ENCODE data around the gene EHMT1. TPM values are rescaled to one million over a fixed set of nuclear protein-coding genes. Genes with fewer than 3 reads are reported as not detected.
"Not testable (repeated sequence)": the region's sequence is repeated elsewhere in the genome, so short reads cannot be mapped to it uniquely, and the experiment has no call there.

The EHMT1 gene
- total RNA-seq, 1 donor from 2014 or later: 64.2 TPM

DNA sequence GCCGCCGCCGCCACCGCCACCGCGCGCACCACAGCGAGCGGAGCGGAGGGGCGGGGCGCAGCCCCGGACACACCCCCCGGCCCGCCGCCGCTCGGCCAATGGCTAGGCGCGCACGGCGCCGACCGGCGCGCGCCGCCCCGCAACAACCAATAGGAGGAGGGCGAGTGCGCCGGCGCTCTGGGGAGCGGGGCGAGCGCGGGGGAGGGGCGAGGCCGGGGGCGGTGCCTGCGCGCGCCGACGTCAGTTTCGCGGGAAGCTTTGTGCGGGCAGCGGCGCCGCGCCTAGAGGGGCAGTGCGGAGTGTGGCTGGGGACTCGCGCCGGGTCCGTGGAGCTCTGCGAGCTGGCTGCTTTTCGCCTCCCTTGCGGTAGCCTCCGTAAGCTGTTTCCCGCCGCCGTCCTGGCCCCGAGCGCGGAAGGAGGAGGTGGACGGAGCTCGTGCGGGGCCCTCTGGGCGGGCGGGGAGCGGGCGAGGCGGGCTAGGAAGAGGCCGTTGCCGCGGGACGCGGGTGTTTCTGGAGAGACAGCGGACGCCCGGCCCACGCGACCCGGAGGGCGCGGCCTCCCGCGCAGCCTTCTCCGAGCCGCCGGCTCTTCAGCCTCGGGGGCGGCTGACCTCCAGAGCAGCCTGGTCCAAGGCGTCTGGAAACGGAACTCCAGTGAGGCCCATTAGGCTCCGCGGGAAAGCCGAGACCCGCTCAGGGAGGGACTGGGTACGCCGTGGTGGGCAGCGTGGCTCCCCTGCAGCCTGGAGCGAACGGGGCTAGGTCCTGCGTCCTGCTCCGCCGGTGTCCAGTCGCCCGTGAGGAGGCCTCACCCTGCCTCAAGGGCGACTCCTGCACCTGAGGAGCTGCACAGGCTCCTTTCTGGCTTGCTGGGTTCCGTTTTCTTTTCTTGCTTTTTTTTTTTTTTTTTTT lies 28.1 kb upstream of the EHMT1 start, which contains the start of gene ZMYND19:
TSS of gene ZMYND19 (minus strand) at position 44 of the 915 bp plus-strand sequence. CDS start 249 bp downstream, outside the sequence.
- ATAC-seq (peak; percentile 92), DNase-seq (ENCODE audit: low spot score) (peak; percentile 90)

DNA sequence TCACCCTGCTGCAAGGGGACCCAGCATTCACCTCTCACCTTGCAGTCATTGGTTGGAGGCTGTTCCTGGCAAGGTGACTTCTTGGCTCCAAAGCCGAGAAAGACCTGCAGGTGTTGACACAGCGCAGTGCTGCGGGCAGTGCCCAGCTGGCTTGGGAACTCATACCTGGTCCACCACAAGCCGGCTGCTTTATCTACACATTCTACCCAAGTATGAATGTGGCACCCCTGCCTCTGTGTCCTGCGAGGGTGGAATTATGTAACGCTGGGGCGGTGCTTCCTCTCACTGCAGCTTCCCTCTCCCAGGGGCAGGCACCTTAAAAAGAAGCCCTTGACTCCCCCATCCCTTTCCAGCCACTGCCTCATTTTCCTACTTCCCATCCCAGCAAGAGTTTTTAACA lies 26.0 kb upstream of the EHMT1 start:
- DNase-seq (ENCODE audit: low spot score) (peak; percentile 86), ATAC-seq (peak; percentile 76)

DNA sequence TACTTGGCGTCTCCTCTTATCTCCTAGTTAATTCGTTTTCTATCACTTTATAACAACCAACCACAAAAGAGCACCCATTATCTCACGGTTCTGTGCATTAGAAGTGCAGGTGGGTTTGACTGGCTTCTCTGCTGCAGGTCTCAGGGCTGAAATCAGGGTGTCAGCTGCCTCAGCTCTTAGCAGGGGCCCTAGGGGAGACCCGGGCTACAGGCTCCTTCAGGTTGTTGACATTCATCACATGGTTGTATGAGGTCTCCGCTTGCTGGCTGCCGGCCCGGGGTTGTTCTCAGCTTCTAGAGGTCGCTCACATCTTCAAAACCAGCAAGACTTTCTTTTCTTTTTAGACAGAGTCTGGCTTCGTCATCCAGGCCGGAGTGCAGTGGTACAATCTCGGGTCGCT lies 25.6 kb upstream of the EHMT1 start:
- ATAC-seq (no peak), DNase-seq (ENCODE audit: low spot score) (no peak)

DNA sequence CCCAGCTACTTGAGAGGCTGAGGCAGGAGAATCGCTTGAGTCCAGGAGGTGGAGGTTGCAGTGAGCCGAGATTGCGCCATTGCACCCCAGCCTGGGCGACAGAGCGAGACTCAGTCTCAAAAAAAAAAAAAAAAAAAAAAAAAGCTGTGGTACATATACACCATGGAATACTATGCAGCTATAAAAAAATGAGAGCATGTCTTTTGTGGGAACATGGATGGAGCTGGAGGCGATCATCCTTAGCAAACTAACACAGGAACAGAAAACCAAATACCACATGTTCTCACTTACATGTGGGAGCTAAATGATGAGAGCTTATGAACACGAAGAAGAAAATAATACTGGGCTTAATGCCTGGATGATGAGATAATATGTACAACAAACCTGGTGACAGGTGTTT lies 22.2 kb upstream of the EHMT1 start:
- not testable (repeated sequence) for DNase-seq (ENCODE audit: low spot score); ATAC-seq

DNA sequence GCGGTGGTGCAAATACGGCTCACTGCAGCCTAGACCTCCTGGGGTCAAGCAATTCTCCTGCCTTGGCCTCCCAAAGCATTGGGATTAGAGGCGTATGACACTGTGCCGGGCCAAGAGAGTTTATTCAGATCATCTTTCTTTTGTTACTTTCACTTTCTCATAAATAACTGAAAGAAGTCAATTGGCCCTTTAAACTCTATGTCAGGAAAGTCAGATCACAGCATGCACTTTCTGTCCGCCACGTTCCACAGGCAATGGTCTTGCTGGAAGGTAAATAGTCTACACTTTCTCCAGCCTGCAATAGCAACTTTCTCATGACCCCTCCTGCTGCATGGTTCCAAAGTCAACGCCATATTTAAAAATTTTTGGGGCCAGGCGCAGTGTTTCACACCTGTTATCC lies 19.9 kb upstream of the EHMT1 start:
- no peak for ATAC-seq
- no peak for DNase-seq (ENCODE audit: low spot score)

DNA sequence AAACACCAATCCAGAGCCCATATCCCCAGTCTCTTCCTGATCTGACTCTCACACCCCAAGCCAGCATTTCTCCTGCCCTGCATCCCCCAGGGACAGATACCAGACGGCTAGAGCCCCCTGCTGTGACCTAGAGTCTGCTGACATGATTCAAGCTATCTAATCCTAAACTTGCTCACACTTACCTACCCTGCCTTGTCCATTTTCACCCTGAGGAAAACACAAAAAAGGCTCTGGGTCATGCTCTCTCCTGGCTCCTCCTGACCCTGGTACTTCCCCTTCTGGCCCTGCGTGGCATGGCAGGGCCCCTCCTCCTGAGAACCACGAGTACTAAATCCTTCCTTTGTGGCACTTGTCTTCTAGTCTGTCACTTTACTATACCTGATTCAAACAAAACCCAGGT lies 16.1 kb upstream of the EHMT1 start:
- DNase-seq (ENCODE audit: low spot score) (no peak), ATAC-seq (no peak)

DNA sequence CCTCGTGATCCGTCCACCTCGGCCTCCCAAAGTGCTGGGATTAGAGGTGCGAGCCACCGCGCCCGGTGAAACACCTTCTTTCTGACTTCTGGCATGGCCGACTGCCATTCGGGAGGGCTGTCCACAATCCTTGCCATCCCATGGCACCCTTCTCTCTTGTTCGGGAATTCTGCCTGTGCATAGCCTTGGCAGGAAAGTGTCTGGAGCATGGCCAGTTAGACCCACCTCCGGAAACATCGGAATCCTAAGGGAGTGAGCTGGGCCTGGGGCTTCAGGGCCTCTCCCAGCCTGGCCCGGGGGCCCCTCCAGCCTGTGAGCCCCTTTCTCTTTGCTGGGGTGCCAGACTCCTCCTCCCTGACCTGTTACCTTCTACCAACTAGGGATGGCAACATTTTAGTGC lies 14.9 kb upstream of the EHMT1 start:
- DNase-seq (ENCODE audit: low spot score) (no peak), ATAC-seq (no peak)

- no peak for ATAC-seq
These were observed 14.3 kb upstream of the EHMT1 start for GRCh38 chr9:137604345-137605086.

GRCh38 chr9:137605121-137606004 lies 13.4 kb upstream of the EHMT1 start, which contains the start of gene ARRDC1:
TSS of gene ARRDC1 (plus strand) at chr9:137605686. CDS start at chr9:137605718, 32 bp downstream.
- ATAC-seq (peak; percentile 80), DNase-seq (ENCODE audit: low spot score) (peak; percentile 92)

More at GRCh38 chr9:137604345-137605086, 14.3 kb upstream of the EHMT1 start:
- no peak for DNase-seq (ENCODE audit: low spot score)

DNA sequence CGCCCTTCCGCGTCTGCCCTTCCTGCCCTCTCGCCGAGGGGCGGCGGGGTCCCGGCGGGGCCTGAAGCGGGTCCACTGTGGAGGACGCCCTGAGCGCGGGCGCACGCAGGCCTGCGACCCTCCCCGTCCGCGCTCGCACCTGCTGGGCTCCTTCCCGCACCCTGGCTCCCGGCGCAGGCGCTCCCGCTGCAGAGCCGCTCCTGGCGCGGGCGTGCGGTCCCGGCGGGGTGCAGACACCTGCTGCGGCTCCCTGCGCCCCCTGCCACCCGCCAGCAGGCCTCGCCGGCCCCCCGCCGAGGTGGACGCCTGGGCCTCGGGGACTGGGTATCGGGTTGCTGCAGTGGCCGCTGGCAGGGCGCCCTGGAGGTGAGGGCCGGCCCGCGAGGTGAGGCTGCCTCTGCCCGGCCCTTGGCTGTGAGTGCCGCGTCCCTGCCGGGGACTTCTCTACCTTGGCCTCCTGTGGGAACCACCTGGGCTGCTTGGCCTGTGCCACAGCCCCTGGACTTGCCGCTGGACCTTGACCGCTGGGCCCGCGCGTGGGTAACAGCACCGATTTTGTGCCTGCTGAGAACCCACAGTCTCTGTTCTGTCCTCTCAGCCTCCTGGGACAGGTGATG lies 12.7 kb upstream of the EHMT1 start:
- ATAC-seq (peak; percentile 49), DNase-seq (ENCODE audit: low spot score) (peak; percentile 74)

DNA sequence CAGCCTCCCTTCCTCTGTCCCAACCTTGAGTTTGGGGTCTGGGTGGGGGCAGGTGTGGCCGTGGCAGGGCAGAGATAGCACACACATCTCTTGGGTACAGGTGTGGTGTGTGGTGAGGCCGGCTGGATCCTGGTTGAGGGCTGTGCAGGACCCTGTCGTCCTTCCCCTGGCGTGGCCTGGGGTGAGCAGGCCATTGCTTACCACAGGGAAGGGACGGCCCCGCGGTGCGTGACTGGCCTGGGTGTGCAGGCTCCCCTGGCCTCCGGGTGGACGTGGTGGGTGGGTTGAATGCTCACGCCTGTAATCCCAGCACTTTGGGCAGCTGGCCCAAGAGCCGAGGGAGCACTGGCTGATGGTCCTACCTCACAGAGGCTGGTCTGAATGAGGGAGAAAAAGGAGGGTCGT lies 12.1 kb upstream of the EHMT1 start:
- no peak for DNase-seq (ENCODE audit: low spot score)
- no peak for ATAC-seq

- DNase-seq (ENCODE audit: low spot score): no peak
- no peak for ATAC-seq
These were observed 11.5 kb upstream of the EHMT1 start for GRCh38 chr9:137607141-137607857.

DNA sequence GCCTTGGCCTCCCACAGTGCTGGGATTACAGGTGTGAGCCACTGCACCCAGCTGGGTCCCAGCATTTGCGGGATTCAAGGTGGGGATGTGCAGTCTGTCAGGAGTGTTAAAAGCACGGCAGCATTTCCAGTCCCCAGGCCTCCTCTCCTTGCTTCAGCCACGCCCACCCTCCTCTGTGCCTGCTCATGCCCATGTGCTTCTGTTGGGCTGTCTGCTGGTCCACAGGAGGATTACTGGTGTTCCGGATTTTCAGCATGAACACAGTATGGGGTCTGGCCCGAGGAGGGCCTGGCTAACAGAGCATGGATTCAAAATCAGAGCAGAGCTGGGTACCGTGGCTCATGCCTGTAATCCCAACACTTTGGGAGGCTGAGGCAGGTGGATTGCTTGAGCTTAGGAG lies 7.9 kb upstream of the EHMT1 start:
- DNase-seq (ENCODE audit: low spot score) (no peak), ATAC-seq (no peak)

DNA sequence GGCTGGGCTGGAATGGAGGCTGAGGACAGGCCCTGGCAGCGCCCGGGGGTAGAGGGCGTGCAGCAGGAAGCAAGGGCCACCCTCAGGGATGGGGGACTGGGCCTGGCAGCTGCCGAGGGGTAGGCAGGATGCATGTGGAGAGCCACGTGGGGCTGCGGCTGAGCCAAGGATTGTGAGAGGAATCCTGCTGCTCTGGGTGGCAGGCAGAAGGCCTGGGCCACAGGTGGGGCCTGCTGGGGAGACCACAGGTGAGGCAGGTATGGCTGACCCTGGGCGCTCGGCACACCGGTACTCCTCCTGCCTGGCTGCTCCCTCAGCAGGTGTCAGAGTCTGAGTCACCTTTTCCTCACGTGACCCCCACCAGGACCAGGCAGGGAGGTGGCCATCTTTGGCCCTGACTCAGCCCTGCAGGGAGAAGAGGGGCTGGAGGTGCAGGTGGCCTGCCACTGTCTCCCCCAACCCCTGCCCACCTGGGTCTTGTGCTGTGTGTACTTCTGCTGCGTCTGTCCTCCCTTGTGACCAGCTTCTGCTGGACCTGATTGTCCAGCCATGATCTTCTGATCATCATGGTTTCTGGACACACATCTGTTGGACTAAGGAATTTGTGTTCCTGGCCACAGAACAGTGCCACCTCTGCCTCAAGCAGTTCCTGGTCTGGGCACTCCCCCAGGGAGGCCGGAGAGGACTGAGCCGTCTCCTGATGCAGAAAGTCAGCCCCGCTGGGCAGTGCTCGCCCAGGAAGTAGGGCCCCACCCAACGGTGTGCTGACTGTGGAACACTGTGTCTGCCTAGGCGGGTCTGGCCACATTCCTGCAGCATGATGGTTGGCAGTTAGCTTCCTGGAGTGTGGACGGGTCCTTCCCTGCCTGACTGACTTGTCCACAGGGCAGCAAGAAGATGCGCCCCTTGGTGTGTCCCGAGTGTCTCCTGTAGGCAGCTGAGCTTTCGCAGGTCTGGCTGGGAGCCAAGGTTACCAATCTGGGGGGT lies 6.9 kb upstream of the EHMT1 start:
- DNase-seq (ENCODE audit: low spot score) (peak; percentile 55), ATAC-seq (peak; percentile 1)

GRCh38 chr9:137612741-137613142 lies 6.1 kb upstream of the EHMT1 start:
- ATAC-seq: no peak
- no peak for DNase-seq (ENCODE audit: low spot score)

- DNase-seq (ENCODE audit: low spot score): no peak
- ATAC-seq: no peak
These were observed 5.5 kb upstream of the EHMT1 start for GRCh38 chr9:137613259-137613658.

- ATAC-seq: no peak
- no peak for DNase-seq (ENCODE audit: low spot score)
These were observed 4.9 kb upstream of the EHMT1 start for GRCh38 chr9:137613738-137614523.
